Measurements from ENCODE around the gene RNU6-9. TPM values are rescaled to one million over a fixed set of nuclear protein-coding genes. Genes with fewer than 3 reads are reported as not detected.

Gene RNU6-9
- total RNA-seq, 1 donor from 2014 or later = not detected

GRCh38 chr19:931860-932647, 38.8 kb downstream of the RNU6-9 start:
- Histone ChIP-seq H3K4me2 (no peak overlapping the region), H3K27ac (peak overlapping the region; percentile 84), H3K36me3 (no peaks in the 10 kb centered on the region), H3K4me3 (no peak overlapping the region), H4K20me1 (ENCODE audit: low read depth) (peaks cover 81% of the 10 kb centered on the region), H3K4me1 (peaks cover 20% of the 10 kb centered on the region), H3K79me2 (ENCODE audit: low read depth) (peaks cover 98% of the 10 kb centered on the region), H3K27me3 (no peaks in the 10 kb centered on the region), H3K9ac (no peak overlapping the region), H3K9me3 (ENCODE audit: low read depth) (no peaks in the 10 kb centered on the region), H2AFZ (replicated peaks) (no peak overlapping the region), H3F3A (ENCODE audit: low read depth) (peaks cover 15% of the 10 kb centered on the region)
- TF ChIP-seq EZH2 (IDR thresholded peaks at IDR 0.05) (no peak), EZH2phosphoT487 (IDR thresholded peaks at IDR 0.05) (no peak), CTCF (IDR thresholded peaks at IDR 0.05) (no peak)
- no peak for DNase-seq (ENCODE audit: low spot score)
- Mint-ChIP-seq H3K9me3 (no peaks in the 10 kb centered on the region), H3K27me3 (ENCODE audit: insufficient read depth, low read depth) (peaks cover 1% of the 10 kb centered on the region), H3K36me3 (peaks cover 11% of the 10 kb centered on the region), H3K4me3 (no peak overlapping the region), H3K27ac (no peak overlapping the region), H3K4me1 (peaks cover 5% of the 10 kb centered on the region)

- Histone ChIP-seq H3K79me2 (ENCODE audit: low read depth) (peaks cover 98% of the 10 kb centered on the region), H3K4me2 (peak overlapping the region; percentile 49), H3K27ac (peak overlapping the region; percentile 84), H3K9ac (no peak overlapping the region), H3K27me3 (no peaks in the 10 kb centered on the region), H4K20me1 (ENCODE audit: low read depth) (peaks cover 82% of the 10 kb centered on the region), H3K9me3 (ENCODE audit: low read depth) (no peaks in the 10 kb centered on the region), H3K36me3 (no peaks in the 10 kb centered on the region), H3F3A (ENCODE audit: low read depth) (peaks cover 9% of the 10 kb centered on the region), H2AFZ (replicated peaks) (no peak overlapping the region), H3K4me3 (no peak overlapping the region), H3K4me1 (peaks cover 16% of the 10 kb centered on the region)
- peak overlapping the region; percentile 67 for H3K4me3 Mint-ChIP-seq
- peaks cover 14% of the 10 kb centered on the region for H3K36me3 Mint-ChIP-seq
- H3K27ac Mint-ChIP-seq = no peak overlapping the region
- H3K4me1 Mint-ChIP-seq = peaks cover 8% of the 10 kb centered on the region
- peak; percentile 54 for DNase-seq (ENCODE audit: low spot score)
- H3K27me3 Mint-ChIP-seq (ENCODE audit: insufficient read depth, low read depth) = peaks cover 2% of the 10 kb centered on the region
- H3K9me3 Mint-ChIP-seq = no peaks in the 10 kb centered on the region
- TF ChIP-seq CTCF (IDR thresholded peaks at IDR 0.05) (no peak), EZH2phosphoT487 (IDR thresholded peaks at IDR 0.05) (no peak), EZH2 (IDR thresholded peaks at IDR 0.05) (no peak)
Measured at GRCh38 chr19:932648-933552, 39.6 kb downstream of the RNU6-9 start.

GRCh38 chr19:933553-933882, 40.2 kb downstream of the RNU6-9 start:
- peaks cover 10% of the 10 kb centered on the region for H3K4me1 ChIP-seq
- peaks cover 98% of the 10 kb centered on the region for H3K79me2 ChIP-seq (ENCODE audit: low read depth)
- no peaks in the 10 kb centered on the region for H3K9me3 ChIP-seq (ENCODE audit: low read depth)
- TF ChIP-seq CTCF (IDR thresholded peaks at IDR 0.05) (no peak), EZH2phosphoT487 (IDR thresholded peaks at IDR 0.05) (no peak), EZH2 (IDR thresholded peaks at IDR 0.05) (no peak)
- H4K20me1 ChIP-seq (ENCODE audit: low read depth) = peaks cover 82% of the 10 kb centered on the region
- H3K27me3 ChIP-seq = no peaks in the 10 kb centered on the region
- DNase-seq (ENCODE audit: low spot score) = no peak
- peaks cover 4% of the 10 kb centered on the region for H3F3A ChIP-seq (ENCODE audit: low read depth)
- H3K27me3 Mint-ChIP-seq (ENCODE audit: insufficient read depth, low read depth) = peaks cover 2% of the 10 kb centered on the region
- H3K36me3 ChIP-seq = no peaks in the 10 kb centered on the region
- no peaks in the 10 kb centered on the region for H3K9me3 Mint-ChIP-seq
- H3K4me3 Mint-ChIP-seq = no peak overlapping the region
- H3K27ac Mint-ChIP-seq = no peak overlapping the region
- H3K9ac ChIP-seq = no peak overlapping the region
- no peak overlapping the region for H3K4me2 ChIP-seq
- peak overlapping the region; percentile 84 for H3K27ac ChIP-seq
- no peak overlapping the region for H2AFZ ChIP-seq (replicated peaks)
- H3K4me3 ChIP-seq = no peak overlapping the region
- peaks cover 16% of the 10 kb centered on the region for H3K36me3 Mint-ChIP-seq
- H3K4me1 Mint-ChIP-seq = peaks cover 10% of the 10 kb centered on the region
